Fibroblast of skin of back (primary cell): Measurements from ENCODE around the gene FOXP1.
"Not testable (repeated sequence)": the region's sequence is repeated elsewhere in the genome, so short reads cannot be mapped to it uniquely, and the experiment has no call there.

Experiments used
- DNase-seq: peaks from one replicate; pipeline ENCODE4 v3.0.0-alpha.2; 2013

FOXP1 gene

GRCh38 chr3:71325715-71326114 lies 257.8 kb downstream of the FOXP1 start:
- no peak for DNase-seq

- DNase-seq: not testable (repeated sequence)
These were observed 259.3 kb downstream of the FOXP1 start for GRCh38 chr3:71324224-71324623.

- DNase-seq: no peak
These were observed 260.0 kb downstream of the FOXP1 start for GRCh38 chr3:71323558-71323957.

- no peak for DNase-seq
These were observed 261.4 kb downstream of the FOXP1 start for GRCh38 chr3:71322154-71322553.

GRCh38 chr3:71319771-71320170 lies 263.8 kb downstream of the FOXP1 start:
- DNase-seq: no peak

- DNase-seq: no peak
These were observed 265.1 kb downstream of the FOXP1 start for GRCh38 chr3:71318458-71318827.

- peak; percentile 61 for DNase-seq
These were observed 265.6 kb downstream of the FOXP1 start for GRCh38 chr3:71317749-71318457.

GRCh38 chr3:71317140-71317539 lies 266.4 kb downstream of the FOXP1 start:
- no peak for DNase-seq

GRCh38 chr3:71316066-71316777 lies 267.3 kb downstream of the FOXP1 start:
- DNase-seq: no peak

- no peak for DNase-seq
These were observed 268.1 kb downstream of the FOXP1 start for GRCh38 chr3:71315431-71315830.

GRCh38 chr3:71313844-71314243 lies 269.7 kb downstream of the FOXP1 start:
- DNase-seq: no peak

- DNase-seq: no peak
These were observed 271.1 kb downstream of the FOXP1 start for GRCh38 chr3:71312461-71312860.

- no peak for DNase-seq
These were observed 271.9 kb downstream of the FOXP1 start for GRCh38 chr3:71311661-71312046.

- DNase-seq: peak; percentile 71
These were observed 272.4 kb downstream of the FOXP1 start for GRCh38 chr3:71310980-71311660.

- peak; percentile 86 for DNase-seq
These were observed 273.1 kb downstream of the FOXP1 start for GRCh38 chr3:71310359-71310979.

GRCh38 chr3:71309886-71310285 lies 273.6 kb downstream of the FOXP1 start:
- DNase-seq: peak; percentile 74

GRCh38 chr3:71309342-71309741 lies 274.2 kb downstream of the FOXP1 start:
- peak; percentile 29 for DNase-seq

GRCh38 chr3:71308836-71309235 lies 274.7 kb downstream of the FOXP1 start:
- no peak for DNase-seq

- DNase-seq: no peak
These were observed 275.4 kb downstream of the FOXP1 start for GRCh38 chr3:71307991-71308697.

GRCh38 chr3:71305231-71306206 lies 278.0 kb downstream of the FOXP1 start:
- DNase-seq: peak; percentile 55

- peak; percentile 42 for DNase-seq
These were observed 278.8 kb downstream of the FOXP1 start for GRCh38 chr3:71304684-71305083.
